ENCODE measurements around the gene RELT. TPM values are rescaled to one million over a fixed set of nuclear protein-coding genes. Genes with fewer than 3 reads are reported as not detected.

Gene RELT
- total and polyA plus RNA-seq, 2 donors (not counting 1 experiment from before 2014, with no cell fraction given) = 71.6 to 92.4 TPM

GRCh38 chr11:73384872-73385689 lies 8.9 kb downstream of the RELT start:
- peak overlapping the region; percentile 98 for H3K27ac ChIP-seq (ENCODE audit: low read length in 2 of 2)
- peak; percentile 96 for DNase-seq
- H3K9ac ChIP-seq (ENCODE audit: low read length) = peak overlapping the region; percentile 48

More at GRCh38 chr11:73384872-73385689, 8.9 kb downstream of the RELT start:
- Histone ChIP-seq H3K9me3 (ENCODE audit: control extremely low read depth in 1 of 3, control insufficient read depth in 2 of 3, insufficient read depth in 1 of 3, low read length in 2 of 3) (no peaks in the 10 kb centered on the region), H3K4me2 (replicated peaks; ENCODE audit: low read depth, low read length, poor library complexity, severe bottlenecking) (peak overlapping the region; percentile 89), H3K79me2 (ENCODE audit: control insufficient read depth, insufficient read depth, low read length) (peaks cover 91% of the 10 kb centered on the region), H3K4me1 (ENCODE audit: control insufficient read depth in 2 of 2, insufficient read depth in 2 of 2, low read length in 2 of 2) (peaks cover 100% of the 10 kb centered on the region in 2 donors), H2AFZ (ENCODE audit: insufficient read depth, low read depth, low read length, poor library complexity, severe bottlenecking) (no peak overlapping the region), H3K36me3 (replicated peaks in 1 of 2; ENCODE audit: control extremely low read depth in 1 of 2, control insufficient read depth in 1 of 2, extremely low read depth in 1 of 2, insufficient read depth in 2 of 2, low read length in 1 of 2) (peaks cover 0 to 17% of the 10 kb centered on the region in 2 experiments), H3K27me3 (replicated peaks in 1 of 4; ENCODE audit: control extremely low read depth in 1 of 4, control insufficient read depth in 3 of 4, insufficient read depth in 4 of 4, low read length in 3 of 4) (no peaks in the 10 kb centered on the region), H4K20me1 (ENCODE audit: control insufficient read depth, insufficient read depth, low read length, poor library complexity, severe bottlenecking) (peaks cover 38% of the 10 kb centered on the region), H3K4me3 (ENCODE audit: control extremely low read depth in 1 of 5, extremely low read depth in 1 of 5, insufficient read depth in 1 of 5, low read depth in 2 of 5, low read length in 4 of 5) (peak overlapping the region in 4 of 5 experiments; percentile 31 to 58 (median 42))
- TF ChIP-seq CTCF (IDR thresholded peaks at IDR 0.05) (no peak), EZH2 (IDR thresholded peaks at IDR 0.05; ENCODE audit: borderline replicate concordance, insufficient read depth, low read depth, low read length, poor library complexity, severe bottlenecking) (no peak)
- intact Hi-C loops (cut with micrococcal nuclease) = loop anchor here (1.0 to 5.0 kb wide), 5 partner anchors 9 to 648 kb away; partner anchors contain the start of genes FAM168A and RELT
- POLR2A ChIA-PET = interaction anchor here (0.7 to 1.9 kb wide), 12 partner anchors 8 to 597 kb away, joined by 3 to 13 read pairs (median 4); partner anchors contain the start of genes FCHSD2, RELT and UCP2
- H3K9me3 Mint-ChIP-seq (ENCODE audit: insufficient read depth) = no peaks in the 10 kb centered on the region
- peak overlapping the region; percentile 100 for H3K4me3 Mint-ChIP-seq
- CTCF ChIA-PET = interaction anchor here (0.6 to 13.9 kb wide), 12 partner anchors 8 to 735 kb away, joined by 3 to 311 read pairs (median 6); partner anchors contain the start of gene RELT
- ATAC-seq (ENCODE audit: low read depth) = peak; percentile 69
- WGBS (ENCODE audit: insufficient coverage) = 2% methylated on average over 16 of the region's 21 CpGs
- H3K4me1 Mint-ChIP-seq = peaks cover 99% of the 10 kb centered on the region
- no peaks in the 10 kb centered on the region for H3K27me3 Mint-ChIP-seq
- peak overlapping the region; percentile 99 for H3K27ac Mint-ChIP-seq
